GM12891 (cell line): ENCODE results near the gene KRR1.

Source experiments
- PAX5 ChIP-seq: IDR thresholded peaks from 2 replicates; pipeline ENCODE4 v1.6.1; 2011; ENCODE audit warnings: low read length, moderate library complexity, mild to moderate bottlenecking; ENCODE audit not compliant: insufficient read depth, severe bottlenecking
- POLR2A ChIP-seq: IDR thresholded peaks from 2 replicates; pipeline ENCODE4 v1.6.1; 2011; ENCODE audit warnings: low read depth, low read length, control low read depth
- POLR2AphosphoS5 ChIP-seq: IDR thresholded peaks from 2 replicates; pipeline ENCODE4 v1.6.1; 2011; ENCODE audit warnings: low read depth, low read length, control low read depth
- POU2F2 ChIP-seq: IDR thresholded peaks from 2 replicates; pipeline ENCODE4 v1.6.1; 2011; ENCODE audit warnings: low read depth, mild to moderate bottlenecking, control low read depth, low read length, moderate library complexity
- SPI1 ChIP-seq: IDR thresholded peaks from 2 replicates; pipeline ENCODE4 v1.6.1; 2011; ENCODE audit warnings: low read depth, low read length, control low read depth
- TAF1 ChIP-seq: IDR thresholded peaks from 2 replicates; pipeline ENCODE4 v1.6.1; 2011; ENCODE audit warnings: low read depth, low read length, control low read depth

DNA sequence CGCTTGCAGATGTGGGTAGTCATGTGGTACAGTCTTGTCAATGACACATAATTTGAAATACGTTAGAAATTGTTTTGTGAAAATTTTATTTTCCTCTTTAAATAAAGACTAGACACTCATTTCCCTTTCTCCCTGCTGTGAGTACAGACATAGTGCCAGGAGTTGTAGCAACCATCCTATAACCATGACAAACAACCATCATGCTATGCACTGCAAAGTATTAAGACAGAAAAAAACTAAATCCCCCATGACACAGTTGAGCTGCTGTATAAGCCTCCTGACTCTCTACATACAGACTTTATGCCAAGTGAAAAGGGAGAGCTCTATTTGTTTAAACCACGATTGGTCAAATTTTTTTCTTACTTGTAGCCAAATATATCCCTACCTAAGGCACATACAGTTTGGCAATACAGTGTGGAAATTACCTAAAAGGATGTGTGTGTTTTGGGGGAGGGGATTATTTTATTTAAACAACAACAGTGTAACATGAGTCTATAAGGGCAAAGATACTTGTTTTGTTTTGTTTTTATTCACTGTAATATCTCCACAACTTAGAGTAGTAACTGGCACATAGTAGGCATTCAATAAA, 45.0 kb upstream of the KRR1 start:
- no peak for TF ChIP-seq POLR2A
- TF ChIP-seq PAX5, result no peak
- TF ChIP-seq POU2F2, result no peak
- no peak for TF ChIP-seq SPI1
- TF ChIP-seq TAF1, result no peak
- TF ChIP-seq POLR2AphosphoS5, result no peak
